Stimulated activated CD4-positive, alpha-beta T cell treated with anti-CD3 and anti-CD28 coated beads, Interleukin-12 subunit alpha, Interleukin-12 subunit beta, amount 100 ng/mL, for 48 hours (primary cell): ENCODE results near the gene C12orf42.
"Not testable (repeated sequence)": the region's sequence is repeated elsewhere in the genome, so short reads cannot be mapped to it uniquely, and the experiment has no call there.

Experiments used
- DNase-seq, 3 donors: peaks; one replicate each; pipeline ENCODE4 v3.0.0-alpha.2; 2020; ENCODE audit warnings: low read depth in 2 of 3, low spot score in 1 of 3

The C12orf42 gene

DNA sequence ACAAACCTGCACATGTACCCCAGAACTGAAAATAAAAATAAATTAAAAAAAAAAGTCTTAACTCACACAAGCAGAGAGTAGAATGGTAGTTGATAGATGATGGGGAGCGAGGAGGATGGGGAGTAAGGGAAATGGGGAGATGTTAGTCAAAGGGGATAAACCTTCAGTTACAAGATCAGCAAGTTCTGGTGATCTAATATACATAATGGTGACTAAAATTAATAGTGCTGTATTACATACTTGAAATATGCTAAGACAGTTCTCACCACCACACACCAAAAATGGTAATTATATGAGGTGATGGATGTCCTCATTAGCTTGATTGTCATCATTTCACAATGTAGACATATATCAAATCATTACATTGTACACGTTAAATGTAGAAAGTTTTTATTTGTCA, 3.2 kb upstream of the C12orf42 start:
- no peak for DNase-seq

DNA sequence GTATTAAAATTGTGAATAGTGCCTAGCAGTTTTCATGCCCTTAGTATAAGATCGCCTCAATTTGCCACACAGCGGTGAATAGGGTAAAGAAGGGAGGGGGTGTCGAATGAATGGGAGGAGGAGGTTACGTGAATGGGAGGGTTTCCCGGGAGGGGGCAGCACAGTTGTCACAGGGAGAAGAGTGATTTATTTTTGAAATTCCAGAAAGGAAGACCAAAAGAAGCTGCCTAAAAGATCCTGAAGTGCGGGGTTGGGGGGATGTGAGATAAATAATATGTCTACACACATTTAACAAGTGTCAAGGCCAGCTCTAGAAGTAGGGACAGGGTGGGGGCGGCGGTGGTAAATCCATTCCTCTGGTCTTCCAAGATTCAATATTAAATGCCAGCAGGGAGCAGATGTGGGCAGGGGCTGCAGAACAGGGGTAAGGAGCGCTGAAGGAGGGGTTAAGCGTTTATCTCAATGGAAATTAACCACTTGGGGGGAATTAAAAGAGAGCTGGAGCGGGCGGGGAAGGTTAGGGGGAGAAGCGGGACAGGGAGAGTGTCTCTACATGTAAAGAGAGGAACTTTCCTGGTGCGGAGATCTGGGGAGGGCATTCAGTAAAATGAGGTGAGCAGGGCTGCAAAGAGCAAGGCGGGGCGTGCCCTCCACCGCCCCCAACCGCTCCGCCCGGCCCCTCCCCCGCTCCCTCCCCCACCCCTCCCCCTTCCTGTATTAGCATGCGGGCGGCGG, 867 bp downstream of the C12orf42 start:
- DNase-seq = no peak

DNA sequence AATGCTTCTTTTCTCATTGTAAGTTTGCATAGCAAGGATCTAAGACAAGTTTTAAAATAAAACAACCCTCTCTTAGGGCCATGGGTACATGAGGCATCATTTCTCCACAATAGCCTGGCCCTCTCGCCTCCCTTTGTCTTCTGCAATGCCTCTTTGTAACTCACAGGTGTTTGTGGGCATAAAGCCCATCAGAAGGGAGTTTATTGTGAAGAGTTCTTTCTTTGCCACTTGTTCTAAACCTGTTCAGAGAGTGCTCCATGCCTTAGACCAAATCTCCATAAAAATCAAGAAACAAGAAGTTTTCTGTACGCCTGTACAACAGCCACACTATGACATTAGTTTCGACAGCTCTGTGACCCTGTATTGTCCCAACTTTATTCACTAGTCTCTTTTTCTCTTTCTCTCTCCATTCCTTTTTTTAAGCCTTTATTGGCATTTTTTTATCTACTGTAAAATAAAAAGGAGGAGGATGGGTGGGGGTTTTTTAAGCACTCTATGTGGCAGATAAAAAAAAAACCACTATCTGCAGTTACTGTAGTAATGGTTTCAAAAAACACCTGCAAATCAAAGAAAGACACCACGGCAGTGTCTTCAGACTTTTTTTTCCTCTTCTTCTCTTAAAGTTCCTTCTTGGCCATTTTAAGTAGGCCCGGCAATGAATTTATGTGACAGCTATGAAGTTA, 1.6 kb downstream of the C12orf42 start:
- DNase-seq = no peak

DNA sequence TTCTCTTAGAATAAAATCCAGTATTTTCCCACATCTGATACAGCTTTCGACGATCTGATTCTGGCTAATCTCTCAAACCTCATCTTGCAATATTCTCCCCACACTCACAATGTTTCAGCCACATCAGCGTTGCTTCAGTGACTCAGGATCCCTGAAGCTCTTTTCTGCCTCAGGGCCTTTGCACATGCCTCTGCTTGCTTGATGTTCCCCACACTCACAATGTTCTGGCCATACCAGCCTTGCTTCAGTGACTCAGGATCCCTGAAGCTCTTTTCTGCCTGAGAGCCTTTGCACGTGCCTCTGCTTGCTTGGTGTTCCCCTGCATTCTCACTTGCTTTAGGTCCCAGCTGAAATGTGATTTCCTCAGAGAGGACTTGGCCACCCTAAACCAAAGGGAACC, 2.6 kb downstream of the C12orf42 start:
- DNase-seq = no peak

DNA sequence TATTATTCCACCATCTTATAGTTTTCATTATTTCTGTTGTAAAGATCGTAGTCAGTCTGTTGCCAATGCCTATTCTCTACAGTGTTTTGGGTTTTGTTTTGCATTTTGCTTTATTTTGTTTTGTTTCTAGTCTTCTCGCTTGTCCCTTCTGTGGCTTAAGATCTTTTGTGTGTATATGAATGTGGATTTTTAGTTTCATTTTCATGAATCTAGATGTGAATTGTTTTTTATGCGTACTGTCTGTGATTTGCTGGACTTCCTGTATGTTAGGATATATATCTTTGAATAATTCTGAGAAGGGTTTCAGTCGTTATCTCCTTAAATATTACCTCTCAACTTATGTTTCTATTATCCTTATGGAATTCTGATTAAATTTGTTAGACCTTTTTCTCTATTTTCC, 13.4 kb downstream of the C12orf42 start:
- no peak for DNase-seq

DNA sequence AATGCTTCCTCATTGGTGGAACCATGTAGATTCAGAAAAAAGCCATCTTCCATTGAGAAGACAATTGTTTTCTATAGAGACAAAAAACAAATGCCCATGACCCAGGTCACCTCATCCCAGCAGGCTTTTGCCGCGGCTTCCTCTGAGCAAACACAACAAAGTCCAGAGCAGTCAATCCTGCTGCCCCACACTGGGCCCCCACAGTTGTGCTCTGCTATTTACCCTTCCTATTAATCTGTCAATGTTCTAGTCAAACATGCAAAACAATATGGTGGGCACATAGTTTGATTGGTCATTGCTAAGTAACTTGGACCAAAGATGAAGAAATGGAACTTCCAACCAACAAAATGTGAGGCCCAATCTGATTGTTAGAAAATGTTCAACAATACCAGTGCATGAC, 20.7 kb downstream of the C12orf42 start:
- DNase-seq = no peak

DNA sequence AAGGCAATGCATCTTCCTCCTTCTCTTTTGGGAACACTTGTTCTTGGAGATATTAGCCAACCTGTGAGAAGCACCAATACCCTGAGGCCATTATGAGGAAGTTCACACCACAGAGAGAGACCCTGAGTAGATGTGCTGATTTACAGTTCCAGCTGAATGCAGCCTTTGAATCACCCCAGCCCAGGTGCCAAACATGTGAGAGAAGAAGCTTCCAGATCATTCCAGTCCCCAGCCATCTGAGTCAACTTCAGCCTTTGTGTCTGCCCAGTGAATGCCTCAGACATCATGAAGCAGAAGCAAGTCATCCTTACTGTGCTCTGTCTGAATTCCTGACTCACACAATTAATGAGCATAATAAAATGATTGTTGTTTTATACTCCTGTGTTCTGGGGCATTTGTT, 25.1 kb downstream of the C12orf42 start:
- no peak for DNase-seq

DNA sequence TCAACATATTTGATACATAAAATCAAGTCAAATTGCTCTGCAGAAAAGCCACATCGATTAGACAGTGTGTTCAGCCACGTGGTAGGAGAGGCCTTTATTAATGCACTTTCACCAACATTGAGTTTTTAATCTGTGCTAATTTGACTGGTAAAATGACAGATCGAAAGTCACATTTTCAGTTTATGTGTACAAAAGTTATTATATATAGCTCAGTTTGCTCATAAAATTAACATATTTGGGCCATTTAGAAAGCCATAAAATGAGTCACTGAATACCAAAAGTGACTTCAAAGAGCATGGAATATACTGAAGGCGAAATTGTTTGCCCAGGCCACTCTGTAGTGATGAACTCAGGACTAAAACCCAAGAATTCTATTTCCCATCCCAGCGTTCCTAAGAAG, 26.0 kb downstream of the C12orf42 start:
- no peak for DNase-seq

DNA sequence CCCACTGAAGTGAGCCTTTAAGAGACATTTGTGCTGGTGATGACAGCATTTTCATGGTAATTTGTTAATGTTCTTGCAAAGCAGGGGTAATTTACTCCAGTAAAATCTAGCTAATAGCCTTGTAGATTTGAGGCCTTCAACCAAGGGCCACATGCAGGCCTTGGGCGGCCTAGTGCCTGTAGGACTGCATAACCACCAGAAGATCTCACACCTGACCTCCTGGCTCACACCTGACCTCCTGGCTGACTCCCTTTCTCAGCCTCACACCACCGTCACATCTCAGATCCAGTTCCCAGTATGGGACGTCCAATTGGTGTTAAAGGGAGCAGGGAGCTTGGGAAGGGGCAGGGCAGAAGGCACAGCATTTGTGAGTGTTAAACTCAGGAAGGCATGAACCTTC, 26.9 kb downstream of the C12orf42 start:
- DNase-seq = no peak

DNA sequence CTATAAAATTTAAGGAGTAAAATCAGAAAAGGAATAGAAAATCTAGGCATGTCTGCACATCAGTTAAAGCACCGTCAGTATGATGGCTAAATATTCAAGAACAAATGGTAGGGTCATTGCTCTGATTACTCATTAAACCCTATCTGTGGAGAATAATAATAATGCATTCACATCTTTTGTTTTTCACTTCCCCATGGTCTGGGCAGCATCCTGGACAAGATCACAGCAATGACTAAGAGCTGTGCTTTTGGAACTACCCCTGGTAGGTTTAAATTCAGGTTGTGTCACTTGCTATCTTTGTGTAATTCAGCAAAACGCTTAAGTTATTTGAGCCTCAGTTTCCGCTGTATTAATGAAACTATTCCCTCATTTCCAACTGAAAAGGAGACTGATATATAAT, 33.1 kb downstream of the C12orf42 start:
- DNase-seq = no peak

DNA sequence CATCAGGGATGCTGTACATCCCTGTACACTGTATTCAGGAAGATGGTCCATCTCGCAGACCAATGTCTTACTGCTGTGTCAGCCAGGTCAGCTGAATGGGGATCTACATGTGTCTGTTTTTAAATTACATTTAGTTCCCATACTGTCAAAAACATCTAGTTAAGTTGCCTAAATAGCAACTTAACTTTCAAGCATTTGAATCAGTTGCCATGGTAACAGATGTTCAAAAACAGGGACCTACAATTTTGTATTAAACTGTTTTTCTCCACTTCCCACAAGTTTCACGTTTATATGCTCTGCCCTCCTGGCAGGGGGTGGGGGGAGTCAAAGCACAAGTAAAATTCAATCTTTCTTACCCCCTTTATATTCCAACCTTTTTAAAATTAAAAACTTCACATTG, 38.3 kb downstream of the C12orf42 start:
- no peak for DNase-seq

DNA sequence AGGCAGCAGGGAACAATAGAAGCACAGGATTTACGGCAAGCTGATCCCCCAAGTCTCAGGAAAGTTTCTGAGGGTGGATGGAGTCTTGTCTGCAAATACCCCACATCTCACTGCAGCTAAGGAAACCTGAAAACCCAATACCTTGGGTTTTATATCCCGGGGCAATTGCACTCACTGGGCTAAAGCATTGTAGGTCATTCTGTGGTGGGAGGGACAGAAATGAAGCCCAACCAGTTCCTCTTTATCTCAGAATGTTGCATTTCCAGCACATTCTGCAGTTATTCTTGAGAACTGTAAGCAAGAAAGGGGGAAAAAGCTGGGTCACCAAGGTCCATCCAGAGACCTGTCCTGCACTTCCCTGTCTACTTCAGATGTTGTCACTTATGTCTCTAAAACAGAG, 39.8 kb downstream of the C12orf42 start:
- no peak for DNase-seq

- DNase-seq = no peak
Observed at GRCh38 chr12:103455020-103455763, 40.6 kb downstream of the C12orf42 start.

DNA sequence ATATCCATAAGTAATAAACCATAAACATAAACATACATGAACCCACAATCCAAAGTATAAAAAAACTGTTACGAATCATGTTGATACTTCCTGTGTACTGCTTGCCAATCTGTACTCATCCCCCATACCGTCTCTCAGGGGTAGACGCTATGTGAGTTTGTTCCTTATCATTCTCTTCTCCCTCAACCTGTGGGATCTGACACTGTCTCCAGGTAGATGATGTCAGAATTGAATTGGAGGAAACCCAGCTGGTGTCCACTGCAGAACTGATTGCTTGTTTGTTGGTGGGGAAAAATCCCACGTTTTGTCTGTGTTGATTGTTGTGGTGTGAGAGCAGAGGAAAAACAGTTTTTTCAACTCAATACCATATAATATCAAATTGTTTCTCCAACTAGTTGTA, 50.8 kb downstream of the C12orf42 start:
- DNase-seq = no peak

- no peak for DNase-seq
Observed at GRCh38 chr12:103442822-103443221, 52.9 kb downstream of the C12orf42 start.

DNA sequence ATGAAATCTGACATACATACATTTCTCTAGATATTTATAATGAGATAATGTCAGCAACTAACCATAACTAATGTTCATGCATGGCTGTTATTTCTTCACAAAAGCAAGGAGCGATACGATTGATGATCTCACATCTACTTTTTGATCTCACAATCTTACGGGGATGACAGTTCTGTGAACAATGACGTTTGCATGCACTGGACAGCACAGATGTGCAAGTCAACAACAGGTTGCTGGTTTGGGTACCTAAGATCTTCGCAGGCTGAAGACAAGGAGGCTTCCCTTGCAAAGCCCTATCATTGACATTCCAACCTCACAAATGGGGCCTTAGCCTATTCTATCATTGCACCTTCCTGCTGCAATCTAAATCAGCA, 53.6 kb downstream of the C12orf42 start:
- DNase-seq = no peak

- DNase-seq = peak; percentile 12 to 26 (median 14)
Observed at GRCh38 chr12:103441437-103442181, 54.2 kb downstream of the C12orf42 start.

- DNase-seq = not testable (repeated sequence)
Observed at GRCh38 chr12:103434165-103435105, 61.3 kb downstream of the C12orf42 start.

- DNase-seq = no peak
Observed at GRCh38 chr12:103431950-103432349, 63.8 kb downstream of the C12orf42 start.

DNA sequence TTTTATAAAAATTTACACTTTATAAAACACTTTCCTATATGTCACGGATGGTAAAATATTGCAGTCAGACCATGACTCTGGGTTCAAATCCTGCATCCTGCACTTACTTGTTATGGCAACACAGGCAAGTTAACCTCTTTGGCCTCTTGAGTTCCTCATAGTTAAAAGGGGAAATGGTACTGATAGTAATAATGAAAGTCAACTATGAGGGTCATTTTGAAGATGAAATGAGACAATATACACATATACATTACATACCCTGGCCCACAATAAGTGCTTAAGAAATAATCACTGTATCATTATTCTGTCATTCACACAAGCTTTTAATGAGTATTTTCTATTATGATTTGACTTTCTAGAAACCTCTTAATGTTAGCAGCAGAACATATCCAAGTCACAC, 64.4 kb downstream of the C12orf42 start:
- DNase-seq = no peak
